Stimulated activated CD4-positive, alpha-beta T cell treated with anti-CD3 and anti-CD28 coated beads, TNF-alpha, amount 100 ng/mL, for 48 hours (primary cell): ENCODE measurements around the gene POLE2.
A peak's percentile ranks its signal among the peaks of the same experiment; 100 is the strongest.
"Not testable (repeated sequence)": the region's sequence is repeated elsewhere in the genome, so short reads cannot be mapped to it uniquely, and the experiment has no call there.

ENCODE experiments used
- DNase-seq, 3 donors: peaks; one replicate each; pipeline ENCODE4 v3.0.0-alpha.2; 2020; ENCODE audit warnings: low read depth in 3 of 3

The POLE2 gene

GRCh38 chr14:49659526-49660455 is 28.2 kb downstream of the POLE2 start:
- no peak for DNase-seq

DNA sequence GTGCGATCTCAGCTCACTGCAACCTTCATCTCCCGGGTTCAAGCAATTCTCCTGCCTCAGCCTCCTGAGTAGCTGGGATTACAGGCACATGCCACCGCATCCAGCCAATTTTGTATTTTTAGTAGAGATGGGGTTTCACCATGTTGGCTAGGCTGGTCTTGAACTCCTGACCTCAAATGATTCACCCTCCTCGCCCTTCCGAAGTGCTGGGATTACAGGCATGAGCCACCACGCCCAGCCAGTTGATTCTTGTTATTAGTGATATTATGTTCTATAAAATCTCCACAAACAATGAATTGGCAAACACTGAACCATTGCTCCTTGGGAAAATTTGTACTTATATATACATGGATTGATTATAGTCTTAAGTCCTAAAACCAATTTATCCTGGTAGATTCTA is 30.5 kb downstream of the POLE2 start:
- not testable (repeated sequence) for DNase-seq

- DNase-seq = no peak
Measured at GRCh38 chr14:49654511-49654910, 33.5 kb downstream of the POLE2 start.

- no peak for DNase-seq
Measured at GRCh38 chr14:49653508-49653907, 34.5 kb downstream of the POLE2 start.

DNA sequence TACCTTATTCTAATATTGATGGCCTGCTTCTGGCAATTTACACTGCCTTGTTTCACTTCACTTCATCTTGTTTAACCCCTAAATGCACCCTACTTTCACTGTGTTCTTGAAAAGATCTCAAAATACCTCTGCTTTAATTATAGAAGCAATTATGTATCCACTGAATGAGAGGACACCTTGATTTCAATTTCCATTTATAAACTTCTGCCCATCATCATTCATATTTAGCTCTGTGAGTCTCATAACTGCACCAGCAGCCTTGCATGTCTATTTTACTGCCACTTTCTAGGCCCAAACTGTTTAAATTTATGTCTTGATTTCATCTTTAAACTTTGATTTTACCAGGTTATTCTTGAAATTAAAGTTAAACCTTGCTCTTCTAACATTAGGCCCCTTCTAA is 45.9 kb downstream of the POLE2 start:
- DNase-seq = no peak

GRCh38 chr14:49641697-49642129 is 46.3 kb downstream of the POLE2 start:
- DNase-seq = no peak

- DNase-seq = no peak
Measured at GRCh38 chr14:49640540-49641417, 47.2 kb downstream of the POLE2 start.

- DNase-seq = no peak
Measured at GRCh38 chr14:49637534-49638078, 50.4 kb downstream of the POLE2 start.

DNA sequence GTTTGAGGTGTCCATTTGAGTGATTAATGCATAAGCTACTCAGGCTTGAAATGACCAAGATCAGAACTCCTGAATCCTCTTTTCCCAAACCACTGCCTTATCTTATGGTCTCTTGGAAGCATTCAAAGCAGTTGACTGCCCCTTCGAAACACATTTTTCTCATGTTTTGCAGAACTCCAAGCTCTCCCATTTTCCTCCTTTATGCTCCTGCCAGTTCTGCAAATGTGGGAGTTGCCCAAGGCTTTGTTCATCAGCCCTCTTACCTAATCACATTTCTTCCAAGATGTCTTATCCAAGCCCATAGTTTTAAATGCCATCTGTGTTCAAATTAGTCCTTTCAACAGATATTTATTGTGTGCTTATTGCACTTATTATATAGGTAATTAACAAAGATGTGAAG is 51.1 kb downstream of the POLE2 start:
- no peak for DNase-seq

- peak; percentile 31 to 57 (median 40) for DNase-seq
Measured at GRCh38 chr14:49634547-49635334, 53.3 kb downstream of the POLE2 start, which contains the start of gene DNAAF2. TSS of gene DNAAF2 (minus strand) at chr14:49635244. CDS start at chr14:49635149, 95 bp downstream.

DNA sequence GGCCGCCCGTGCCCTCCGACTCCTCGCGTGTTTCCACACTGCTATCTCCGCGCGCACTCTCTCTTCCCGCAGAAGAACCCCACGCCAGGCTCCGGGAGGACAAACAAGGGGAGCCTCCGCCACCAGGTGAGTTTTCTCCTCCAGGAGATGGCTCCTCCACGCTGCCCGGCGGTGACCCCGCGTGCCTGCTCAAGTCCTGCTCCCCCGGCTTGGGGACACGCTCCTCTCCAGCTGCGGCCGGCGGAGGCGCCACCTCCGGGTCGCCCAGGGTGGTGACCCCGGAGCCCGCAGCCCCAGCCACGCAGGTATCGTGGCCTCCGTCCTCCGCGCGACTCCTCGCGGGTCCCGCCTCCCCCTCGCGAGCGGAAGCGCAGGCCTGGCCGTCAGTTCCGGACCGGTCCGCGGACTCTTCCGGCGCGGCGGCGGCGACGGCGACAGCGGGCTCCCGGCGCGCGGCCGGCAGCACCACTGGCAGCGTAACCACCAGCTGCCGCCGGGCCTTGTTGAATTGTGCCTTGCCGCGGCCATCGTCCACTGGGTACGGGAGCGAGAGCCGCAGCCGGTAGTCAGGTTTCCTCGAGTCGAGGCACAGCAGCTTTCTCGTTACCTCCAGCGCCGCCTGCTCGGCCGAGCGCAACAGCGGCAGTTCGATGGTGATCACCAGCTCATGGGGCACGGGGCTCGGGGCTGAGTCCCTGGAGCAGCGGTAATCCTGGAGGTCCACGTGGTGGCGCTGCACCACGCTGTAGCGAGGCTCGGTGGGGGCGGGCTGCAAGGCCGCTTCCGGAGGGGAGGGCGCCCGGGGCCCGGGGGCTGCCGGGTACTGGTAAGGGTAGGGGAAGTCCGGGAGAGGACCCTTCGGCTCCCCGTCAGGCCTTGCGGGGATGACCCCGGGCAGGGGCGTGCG is 54.1 kb downstream of the POLE2 start:
- DNase-seq = peak; percentile 88 to 94 (median 93)

GRCh38 chr14:49623941-49624839 is 63.8 kb downstream of the POLE2 start:
- no peak for DNase-seq

- DNase-seq = no peak
Measured at GRCh38 chr14:49623387-49623786, 64.6 kb downstream of the POLE2 start.

GRCh38 chr14:49622022-49622607 is 65.9 kb downstream of the POLE2 start:
- no peak for DNase-seq

GRCh38 chr14:49621114-49621881 is 66.7 kb downstream of the POLE2 start:
- peak in 2 of 3 donors; percentile 45 to 55 for DNase-seq

DNA sequence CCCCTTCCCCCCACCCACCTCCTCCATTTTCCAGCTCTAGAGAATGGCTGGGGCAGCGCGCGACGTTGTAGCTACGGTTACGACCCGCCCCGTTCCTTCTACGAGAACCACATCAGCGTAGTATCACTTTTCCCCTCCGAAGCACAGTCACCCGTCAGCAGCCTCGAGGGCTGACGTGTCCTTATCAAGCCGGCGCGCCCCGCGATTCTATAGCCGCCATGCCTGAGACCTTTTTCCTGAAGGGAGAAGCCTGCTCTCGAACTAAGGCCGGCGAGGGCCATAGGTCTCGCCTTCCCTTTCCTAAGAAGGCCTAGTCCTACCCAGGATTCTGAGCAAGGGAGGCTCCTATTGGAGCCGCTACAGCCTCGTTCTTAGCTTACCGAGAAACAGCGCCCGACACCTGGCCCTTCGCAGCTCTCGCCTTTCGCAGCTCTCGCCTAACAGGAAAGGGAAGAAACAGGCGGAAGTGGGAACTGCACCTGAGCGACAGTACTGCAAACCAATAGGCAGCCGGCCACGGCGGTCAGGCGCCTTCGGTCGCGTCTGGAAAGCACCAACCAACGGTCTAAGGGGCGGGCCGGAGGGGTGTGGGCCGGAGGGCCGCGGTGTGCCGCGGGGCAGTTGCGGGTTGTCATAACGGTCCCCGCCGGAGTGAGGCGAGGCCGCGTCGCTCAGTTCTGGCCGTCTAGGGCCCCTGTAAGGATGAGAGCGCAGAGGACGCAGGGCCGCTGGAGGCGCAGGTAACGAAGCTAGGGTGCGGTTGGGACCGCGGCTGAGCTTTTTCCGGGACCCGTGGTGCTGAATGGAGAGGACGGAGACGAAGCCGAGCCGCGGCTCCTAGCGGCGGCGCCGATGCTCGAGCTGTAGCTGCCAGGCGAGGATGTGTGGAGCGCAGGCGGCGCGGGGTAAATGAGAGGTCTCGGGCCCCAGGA is 67.6 kb downstream of the POLE2 start, which contains the start of the genes MGAT2 and RPL36AL:
TSS of gene MGAT2 (plus strand) at position 618 of the 932 bp plus-strand sequence. CDS start 470 bp downstream, outside the sequence.
TSS of gene RPL36AL (minus strand) at position 445 of the 932 bp plus-strand sequence. CDS start 1,522 bp downstream, outside the sequence.
- DNase-seq = peak; percentile 89 to 92 (median 90)
